Heart left ventricle (tissue), 13 donors: ENCODE results near the gene ADH4.

Experiments
- POLR2A ChIP-seq, 2 donors: fragments of 450-650 bp; IDR thresholded peaks; one replicate each; pipeline ENCODE4 v1.6.1; 2017; ENCODE audit warnings: antibody characterized with exemption in 2 of 2, mild to moderate bottlenecking in 2 of 2, moderate library complexity in 2 of 2
- TF ChIP-seq, protein P1 (sequence below), 12 donors: fragments of 200-600 bp; sonication (generic) in 4 of 12; IDR thresholded peaks; one replicate each; pipeline versions ENCODE4 v1.5.0 to v1.8.0; 2018 to 2022; ENCODE audit warnings: antibody characterized with exemption in 12 of 12, mild to moderate bottlenecking in 5 of 12
- donor health status: ischemic (EF 13 %, LVEDD 7.1; RV severe dilation, severe dysfunction).
- donor health status: DM: no; HTN: yes; CAD: no.
- donor health status: DM: no; HTN: no; CAD: no.
- donor health status: ischemic (EF 25% LVEDD 6.9; RV normal size, moderate dysfunction).
- donor health status: ischemic (EF 25% LVEDD 5.7; RV mildly dilated, moderate dysfunction).
- donor health status: ischemic (EF 35%, LVEDD 5.7; RV mildly dilated, moderate dysfunction).
- donor health status: nonischemic (EF 11% LVEDD 7.7; RV severe dilation, severe dysfunction).
- donor health status: DM: yes; HTN: yes; CAD: no.
- donor health status: PGD.
- donor health status: ischemic (EF 29% LVEDD 5.4; RV normal size, mild dysfunction).
- donor health status: nonischemic (EF 23%, LVEDD 6.1; RV moderate dilation, normal function).

DNA sequence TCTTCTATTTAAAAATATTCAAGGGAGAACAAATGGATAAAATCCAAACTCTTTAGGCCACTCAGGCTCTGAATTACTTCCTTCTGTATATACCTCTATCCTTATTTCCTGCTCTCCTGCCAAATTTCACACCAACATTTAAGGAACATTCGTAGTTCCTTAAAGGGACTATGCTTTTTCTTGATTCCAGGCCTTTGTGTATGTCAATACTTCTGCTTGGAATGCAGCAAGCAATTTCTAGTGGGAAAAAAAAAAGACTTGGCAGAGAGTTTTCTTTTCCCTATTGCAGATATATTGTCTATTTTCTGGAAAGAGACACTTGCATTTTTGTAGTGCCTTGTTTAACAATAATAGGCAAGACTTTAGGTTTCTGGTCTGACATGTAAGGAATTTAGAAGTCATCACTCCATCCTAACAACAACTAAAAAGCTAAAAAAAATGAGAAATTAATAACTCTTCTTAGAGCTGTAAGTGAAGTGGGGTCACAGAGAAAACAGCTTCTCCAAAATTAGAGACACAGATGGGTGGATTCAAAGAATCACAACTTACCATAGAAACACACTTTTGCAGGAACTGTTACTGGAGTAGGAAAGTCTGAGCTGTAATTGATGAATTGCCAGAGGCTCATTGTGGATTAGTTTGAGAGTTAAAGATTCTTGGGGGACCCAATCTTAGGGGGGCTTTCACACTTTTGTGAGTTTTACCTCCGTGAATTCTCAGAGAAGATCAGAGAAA is 53.4 kb downstream of the ADH4 start:
- no peak for TF ChIP-seq POLR2A (IDR thresholded peaks at IDR 0.05)
- TF ChIP-seq, protein P1, sequence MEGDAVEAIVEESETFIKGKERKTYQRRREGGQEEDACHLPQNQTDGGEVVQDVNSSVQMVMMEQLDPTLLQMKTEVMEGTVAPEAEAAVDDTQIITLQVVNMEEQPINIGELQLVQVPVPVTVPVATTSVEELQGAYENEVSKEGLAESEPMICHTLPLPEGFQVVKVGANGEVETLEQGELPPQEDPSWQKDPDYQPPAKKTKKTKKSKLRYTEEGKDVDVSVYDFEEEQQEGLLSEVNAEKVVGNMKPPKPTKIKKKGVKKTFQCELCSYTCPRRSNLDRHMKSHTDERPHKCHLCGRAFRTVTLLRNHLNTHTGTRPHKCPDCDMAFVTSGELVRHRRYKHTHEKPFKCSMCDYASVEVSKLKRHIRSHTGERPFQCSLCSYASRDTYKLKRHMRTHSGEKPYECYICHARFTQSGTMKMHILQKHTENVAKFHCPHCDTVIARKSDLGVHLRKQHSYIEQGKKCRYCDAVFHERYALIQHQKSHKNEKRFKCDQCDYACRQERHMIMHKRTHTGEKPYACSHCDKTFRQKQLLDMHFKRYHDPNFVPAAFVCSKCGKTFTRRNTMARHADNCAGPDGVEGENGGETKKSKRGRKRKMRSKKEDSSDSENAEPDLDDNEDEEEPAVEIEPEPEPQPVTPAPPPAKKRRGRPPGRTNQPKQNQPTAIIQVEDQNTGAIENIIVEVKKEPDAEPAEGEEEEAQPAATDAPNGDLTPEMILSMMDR (IDR thresholded peaks at IDR 0.05), result no peak
